NK-92 (cell line): ENCODE measurements around the gene IFI6.
A peak's percentile ranks its signal among the peaks of the same experiment; 100 is the strongest.
"Not testable (repeated sequence)": the region's sequence is repeated elsewhere in the genome, so short reads cannot be mapped to it uniquely, and the experiment has no call there.

ENCODE experiments used
- DNase-seq: peaks from one replicate; lab custom pipeline; 2025; ENCODE audit not compliant: unreplicated experiment; lab: John Stamatoyannopoulos, UW

IFI6 gene

GRCh38 chr1:27671964-27672749, at the start of gene IFI6:
TSS of gene IFI6 (minus strand) at chr1:27672192. CDS start at chr1:27669314, 2,878 bp downstream.
- DNase-seq, result peak; percentile 16

GRCh38 chr1:27719286-27720251, 47.6 kb upstream of the IFI6 start:
- no peak for DNase-seq

GRCh38 chr1:27716262-27716895, 44.4 kb upstream of the IFI6 start:
- no peak for DNase-seq

GRCh38 chr1:27713869-27714513, 42.0 kb upstream of the IFI6 start:
- DNase-seq, result no peak

- DNase-seq, result no peak
Observed at GRCh38 chr1:27713139-27713725, 41.2 kb upstream of the IFI6 start.

- DNase-seq, result no peak
Observed at GRCh38 chr1:27710574-27710973, 38.6 kb upstream of the IFI6 start.

GRCh38 chr1:27705545-27705944, 33.6 kb upstream of the IFI6 start:
- no peak for DNase-seq

- no peak for DNase-seq
Observed at GRCh38 chr1:27704958-27705357, 33.0 kb upstream of the IFI6 start.

- DNase-seq, result not testable (repeated sequence)
Observed at GRCh38 chr1:27696835-27697234, 24.8 kb upstream of the IFI6 start.

GRCh38 chr1:27690183-27690582, 18.2 kb upstream of the IFI6 start:
- no peak for DNase-seq

GRCh38 chr1:27689423-27690173, 17.6 kb upstream of the IFI6 start:
- no peak for DNase-seq

GRCh38 chr1:27687906-27688305, 15.9 kb upstream of the IFI6 start:
- no peak for DNase-seq

- no peak for DNase-seq
Observed at GRCh38 chr1:27686223-27686990, 14.4 kb upstream of the IFI6 start.

GRCh38 chr1:27684176-27684575, 12.2 kb upstream of the IFI6 start:
- DNase-seq, result no peak

GRCh38 chr1:27682351-27682944, 10.5 kb upstream of the IFI6 start:
- no peak for DNase-seq

GRCh38 chr1:27681580-27681979, 9.6 kb upstream of the IFI6 start:
- not testable (repeated sequence) for DNase-seq

- DNase-seq, result not testable (repeated sequence)
Observed at GRCh38 chr1:27680225-27680791, 8.3 kb upstream of the IFI6 start.

- DNase-seq, result no peak
Observed at GRCh38 chr1:27678747-27679146, 6.8 kb upstream of the IFI6 start.
